Thyroid gland (tissue), 4 donors: ENCODE data around the gene PTPN14.

ENCODE experiments used
- CTCF ChIP-seq, 6 experiments: fragments of 200-600 bp in 3 of 6; fragments of 450-650 bp in 3 of 6; sonication (generic) in 3 of 6; IDR thresholded peaks; one replicate each; pipeline ENCODE4 v1.5.1; 2016 to 2019; ENCODE audit warnings: antibody characterized with exemption in 6 of 6, mild to moderate bottlenecking in 2 of 6, inconsistent platforms in 1 of 6, moderate library complexity in 1 of 6
- POLR2A ChIP-seq, 2 donors: fragments of 450-650 bp; IDR thresholded peaks; one replicate each; pipeline ENCODE4 v1.6.1; 2017; ENCODE audit warnings: antibody characterized with exemption in 2 of 2, mild to moderate bottlenecking in 2 of 2, moderate library complexity in 1 of 2

GRCh38 chr1:214496126-214496525 lies 55.3 kb downstream of the PTPN14 start:
- TF ChIP-seq CTCF (IDR thresholded peaks at IDR 0.05): no peak
- TF ChIP-seq POLR2A (IDR thresholded peaks at IDR 0.05): no peak
